ENCODE results near the gene AGPAT1.
"Not testable (repeated sequence)": the region's sequence is repeated elsewhere in the genome, so short reads cannot be mapped to it uniquely, and the experiment has no call there.

AGPAT1 gene

GRCh38 chr6:32216998-32217397 is 41.1 kb upstream of the AGPAT1 start:
- no peak for DNase-seq (ENCODE audit: low read depth)
- no peak for TF ChIP-seq CTCF (conservative IDR thresholded peaks at IDR 0.05; ENCODE audit: low read depth, low read length)

GRCh38 chr6:32216285-32216684 is 40.4 kb upstream of the AGPAT1 start:
- H3K4me3 ChIP-seq (ENCODE audit: low read length): no peak overlapping the region
- TF ChIP-seq CTCF (conservative IDR thresholded peaks at IDR 0.05; ENCODE audit: low read depth, low read length): no peak
- DNase-seq (ENCODE audit: low read depth): no peak

More at GRCh38 chr6:32216998-32217397, 41.1 kb upstream of the AGPAT1 start:
- no peak overlapping the region for H3K4me3 ChIP-seq (ENCODE audit: low read length)

- H3K4me3 ChIP-seq (ENCODE audit: low read length): no peak overlapping the region
- no peak for DNase-seq (ENCODE audit: low read depth)
- no peak for TF ChIP-seq CTCF (conservative IDR thresholded peaks at IDR 0.05; ENCODE audit: low read depth, low read length)
Measured at GRCh38 chr6:32215617-32216016, 39.7 kb upstream of the AGPAT1 start.

GRCh38 chr6:32214126-32214525 is 38.2 kb upstream of the AGPAT1 start:
- no peak for DNase-seq (ENCODE audit: low read depth)
- no peak overlapping the region for H3K4me3 ChIP-seq (ENCODE audit: low read length)
- TF ChIP-seq CTCF (conservative IDR thresholded peaks at IDR 0.05; ENCODE audit: low read depth, low read length): no peak

GRCh38 chr6:32213649-32214048 is 37.8 kb upstream of the AGPAT1 start:
- H3K4me3 ChIP-seq (ENCODE audit: low read length): no peak overlapping the region
- no peak for DNase-seq (ENCODE audit: low read depth)
- TF ChIP-seq CTCF (conservative IDR thresholded peaks at IDR 0.05; ENCODE audit: low read depth, low read length): no peak

GRCh38 chr6:32212076-32212760 is 36.3 kb upstream of the AGPAT1 start:
- H3K4me3 ChIP-seq (ENCODE audit: low read length): no peak overlapping the region
- no peak for DNase-seq (ENCODE audit: low read depth)
- TF ChIP-seq CTCF (conservative IDR thresholded peaks at IDR 0.05; ENCODE audit: low read depth, low read length): no peak

- H3K4me3 ChIP-seq (ENCODE audit: low read length); DNase-seq (ENCODE audit: low read depth): not testable (repeated sequence)
Measured at GRCh38 chr6:32211432-32211831, 35.5 kb upstream of the AGPAT1 start.

Data from retinal pigment epithelial cell (primary cell).